ENCODE results near the gene PNPT1. TPM values are rescaled to one million over a fixed set of nuclear protein-coding genes. Genes with fewer than 3 reads are reported as not detected.

The PNPT1 gene
- total RNA-seq, 1 donor: 21.1 TPM

DNA sequence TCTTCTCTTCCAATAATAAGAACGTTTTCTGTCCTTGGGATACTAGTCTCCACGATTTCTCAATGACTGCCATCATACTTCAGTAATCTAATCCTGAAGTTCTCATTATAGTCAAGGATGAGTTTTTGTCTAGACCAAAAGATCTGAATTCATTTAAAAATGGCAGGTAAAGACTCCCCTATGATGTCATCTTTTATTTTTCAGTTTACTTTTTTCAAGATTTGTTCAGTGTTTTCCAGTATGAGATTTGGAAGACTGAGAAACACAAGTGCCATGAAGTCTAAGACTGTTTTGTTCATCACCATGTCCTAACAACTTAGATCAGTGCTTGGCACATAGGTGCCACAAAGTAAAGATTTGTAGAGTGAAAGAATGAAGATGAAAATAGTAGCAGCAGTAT, 40.4 kb downstream of the PNPT1 start:
- TF ChIP-seq, protein P1, sequence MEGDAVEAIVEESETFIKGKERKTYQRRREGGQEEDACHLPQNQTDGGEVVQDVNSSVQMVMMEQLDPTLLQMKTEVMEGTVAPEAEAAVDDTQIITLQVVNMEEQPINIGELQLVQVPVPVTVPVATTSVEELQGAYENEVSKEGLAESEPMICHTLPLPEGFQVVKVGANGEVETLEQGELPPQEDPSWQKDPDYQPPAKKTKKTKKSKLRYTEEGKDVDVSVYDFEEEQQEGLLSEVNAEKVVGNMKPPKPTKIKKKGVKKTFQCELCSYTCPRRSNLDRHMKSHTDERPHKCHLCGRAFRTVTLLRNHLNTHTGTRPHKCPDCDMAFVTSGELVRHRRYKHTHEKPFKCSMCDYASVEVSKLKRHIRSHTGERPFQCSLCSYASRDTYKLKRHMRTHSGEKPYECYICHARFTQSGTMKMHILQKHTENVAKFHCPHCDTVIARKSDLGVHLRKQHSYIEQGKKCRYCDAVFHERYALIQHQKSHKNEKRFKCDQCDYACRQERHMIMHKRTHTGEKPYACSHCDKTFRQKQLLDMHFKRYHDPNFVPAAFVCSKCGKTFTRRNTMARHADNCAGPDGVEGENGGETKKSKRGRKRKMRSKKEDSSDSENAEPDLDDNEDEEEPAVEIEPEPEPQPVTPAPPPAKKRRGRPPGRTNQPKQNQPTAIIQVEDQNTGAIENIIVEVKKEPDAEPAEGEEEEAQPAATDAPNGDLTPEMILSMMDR (IDR thresholded peaks at IDR 0.05; ENCODE audit: insufficient read depth, low read length): no peak
- DNase-seq (ENCODE audit: low read depth): no peak
- no peak overlapping the region for H3K4me3 ChIP-seq (ENCODE audit: low read depth, low read length)

DNA sequence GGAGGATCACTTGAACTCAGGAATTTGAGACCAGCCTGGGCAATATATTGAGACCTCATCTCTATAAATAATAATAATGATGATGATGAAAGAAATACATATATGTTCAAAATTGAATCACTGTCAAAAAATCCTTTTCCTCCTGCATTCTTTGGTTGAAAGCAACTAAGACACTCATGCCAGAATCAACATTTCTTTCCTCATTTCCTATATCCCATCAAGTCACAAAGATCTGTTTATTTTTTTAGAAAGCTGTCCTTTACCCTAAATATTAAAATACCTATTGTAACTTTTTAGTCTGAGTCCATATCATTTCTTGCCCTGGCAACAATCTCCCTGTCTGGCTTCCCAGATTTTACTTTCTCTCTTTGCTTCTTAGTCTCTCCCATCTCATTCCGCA, 44.4 kb downstream of the PNPT1 start:
- no peak for DNase-seq (ENCODE audit: low read depth)
- TF ChIP-seq, protein P1 (IDR thresholded peaks at IDR 0.05; ENCODE audit: insufficient read depth, low read length): no peak
- H3K4me3 ChIP-seq (ENCODE audit: low read depth, low read length): no peak overlapping the region

DNA sequence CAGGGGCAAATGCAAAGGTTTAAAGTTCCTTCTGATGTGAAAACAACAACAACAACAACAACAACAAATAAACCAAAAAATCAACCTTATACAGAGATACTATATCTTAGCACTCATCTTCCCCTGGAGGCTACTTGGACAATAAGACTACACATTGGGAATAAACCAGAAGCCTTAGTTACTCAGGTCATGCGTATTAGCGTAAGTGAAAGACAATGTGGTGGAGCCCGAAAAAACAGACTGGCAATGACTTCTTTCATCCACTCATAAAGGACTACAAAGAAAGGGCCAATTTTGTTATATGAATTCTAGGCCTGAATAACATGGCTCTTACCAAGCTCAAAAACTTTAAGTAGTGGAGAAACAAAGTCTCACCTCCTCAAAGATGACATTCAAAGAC, 56.8 kb downstream of the PNPT1 start:
- no peak for DNase-seq (ENCODE audit: low read depth)
- TF ChIP-seq, protein P1 (IDR thresholded peaks at IDR 0.05; ENCODE audit: insufficient read depth, low read length): no peak
- no peak overlapping the region for H3K4me3 ChIP-seq (ENCODE audit: low read depth, low read length)

DNA sequence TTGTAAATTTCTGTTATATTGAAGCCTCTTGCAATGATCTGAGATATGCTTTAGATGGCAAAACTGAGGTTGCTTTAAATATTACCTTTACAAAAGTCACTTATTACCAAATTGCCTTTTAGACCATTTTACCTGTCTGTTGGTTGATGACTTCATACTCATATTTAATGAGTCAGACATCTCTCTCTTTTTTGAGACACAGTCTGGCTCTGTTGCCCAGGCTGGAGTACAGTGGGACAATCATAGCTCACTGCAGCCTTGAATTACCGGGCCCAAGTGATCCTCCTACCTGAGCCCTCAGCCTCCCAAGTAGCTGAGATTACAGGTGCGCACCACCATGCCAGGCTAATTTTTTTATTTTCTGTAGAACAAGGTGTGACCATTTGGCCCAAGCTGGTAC, 64.7 kb downstream of the PNPT1 start:
- TF ChIP-seq, protein P1 (IDR thresholded peaks at IDR 0.05; ENCODE audit: insufficient read depth, low read length): no peak
- DNase-seq (ENCODE audit: low read depth): no peak
- no peak overlapping the region for H3K4me3 ChIP-seq (ENCODE audit: low read depth, low read length)

DNA sequence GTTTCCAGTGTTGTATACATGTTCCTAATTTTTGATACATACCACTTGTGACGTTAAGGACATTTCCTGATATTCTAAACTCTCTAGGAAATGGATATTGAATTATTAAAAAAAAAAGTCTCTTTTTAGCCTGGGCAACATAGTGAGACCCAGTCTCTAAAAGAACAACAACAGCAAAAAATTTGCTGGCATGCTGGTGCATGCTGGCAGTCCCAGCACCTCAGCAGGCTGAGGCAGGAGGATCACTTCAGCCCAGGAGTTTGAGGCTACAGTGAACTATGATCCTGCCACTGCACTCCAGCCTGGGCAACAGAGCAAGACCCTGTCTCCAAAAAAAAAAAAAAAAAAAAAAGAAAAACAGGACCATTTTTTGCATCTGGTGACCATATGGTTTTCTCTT, 65.7 kb downstream of the PNPT1 start:
- DNase-seq (ENCODE audit: low read depth): no peak
- no peak overlapping the region for H3K4me3 ChIP-seq (ENCODE audit: low read depth, low read length)
- TF ChIP-seq, protein P1 (IDR thresholded peaks at IDR 0.05; ENCODE audit: insufficient read depth, low read length): no peak

DNA sequence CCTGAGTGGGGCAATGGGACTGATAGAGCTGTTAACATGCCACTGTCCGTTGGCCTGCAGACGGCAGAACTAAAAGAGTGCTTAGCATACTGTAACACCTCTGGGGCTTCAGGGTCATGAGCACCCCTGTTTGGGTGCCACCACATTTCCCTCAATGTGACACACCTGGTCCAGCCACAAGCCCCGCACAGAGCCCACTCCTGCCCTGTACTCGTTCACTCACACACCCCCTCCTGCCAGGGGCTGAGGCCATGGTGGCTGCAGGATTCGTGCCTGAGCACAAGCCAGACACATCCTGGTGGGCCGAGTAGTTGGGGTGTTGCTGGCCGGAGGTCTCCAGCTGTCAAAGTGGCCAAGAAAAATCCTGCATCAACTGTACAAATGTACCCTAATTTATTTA, 71.8 kb downstream of the PNPT1 start:
- H3K4me3 ChIP-seq (ENCODE audit: low read depth, low read length): no peak overlapping the region
- TF ChIP-seq, protein P1 (IDR thresholded peaks at IDR 0.05; ENCODE audit: insufficient read depth, low read length): no peak
- DNase-seq (ENCODE audit: low read depth): no peak

DNA sequence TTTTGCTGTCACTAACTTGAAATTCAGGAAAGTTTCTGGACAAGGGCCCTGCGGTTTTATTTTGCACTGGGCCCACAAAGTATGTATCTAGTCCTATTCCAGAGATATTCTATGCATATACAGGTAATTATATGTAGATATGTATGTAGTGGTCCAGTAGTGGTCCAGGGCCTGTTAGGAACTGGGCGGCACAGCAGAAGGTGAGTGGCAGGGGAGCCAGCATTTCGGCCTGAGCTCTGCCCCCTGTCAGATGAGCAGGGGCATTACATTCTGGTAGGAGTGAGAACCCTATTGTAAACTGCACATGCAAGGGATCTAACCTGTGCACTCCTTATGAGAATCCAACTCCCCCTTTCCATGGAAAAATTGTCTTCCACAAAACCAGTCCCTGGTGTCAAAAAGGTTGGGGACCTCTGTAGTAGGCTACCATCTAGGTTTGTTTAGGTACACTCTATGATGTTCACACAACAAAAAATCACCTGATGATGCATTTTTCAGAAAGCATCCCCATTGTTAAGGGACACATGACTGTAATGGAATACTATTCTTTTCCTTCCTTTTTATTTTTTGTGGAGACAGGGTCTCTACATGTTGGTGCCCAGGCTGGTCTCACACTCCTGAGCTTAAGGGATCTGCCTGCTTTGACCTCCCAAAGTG, 73.4 kb downstream of the PNPT1 start:
- no peak for DNase-seq (ENCODE audit: low read depth)
- H3K4me3 ChIP-seq (ENCODE audit: low read depth, low read length): no peak overlapping the region

More for the DNA sequence above, 73.4 kb downstream of the PNPT1 start:
- TF ChIP-seq, protein P1 (IDR thresholded peaks at IDR 0.05; ENCODE audit: insufficient read depth, low read length): peak; percentile 40
